ENCODE measurements around the gene KCNT2.

- TF ChIP-seq, protein P1, sequence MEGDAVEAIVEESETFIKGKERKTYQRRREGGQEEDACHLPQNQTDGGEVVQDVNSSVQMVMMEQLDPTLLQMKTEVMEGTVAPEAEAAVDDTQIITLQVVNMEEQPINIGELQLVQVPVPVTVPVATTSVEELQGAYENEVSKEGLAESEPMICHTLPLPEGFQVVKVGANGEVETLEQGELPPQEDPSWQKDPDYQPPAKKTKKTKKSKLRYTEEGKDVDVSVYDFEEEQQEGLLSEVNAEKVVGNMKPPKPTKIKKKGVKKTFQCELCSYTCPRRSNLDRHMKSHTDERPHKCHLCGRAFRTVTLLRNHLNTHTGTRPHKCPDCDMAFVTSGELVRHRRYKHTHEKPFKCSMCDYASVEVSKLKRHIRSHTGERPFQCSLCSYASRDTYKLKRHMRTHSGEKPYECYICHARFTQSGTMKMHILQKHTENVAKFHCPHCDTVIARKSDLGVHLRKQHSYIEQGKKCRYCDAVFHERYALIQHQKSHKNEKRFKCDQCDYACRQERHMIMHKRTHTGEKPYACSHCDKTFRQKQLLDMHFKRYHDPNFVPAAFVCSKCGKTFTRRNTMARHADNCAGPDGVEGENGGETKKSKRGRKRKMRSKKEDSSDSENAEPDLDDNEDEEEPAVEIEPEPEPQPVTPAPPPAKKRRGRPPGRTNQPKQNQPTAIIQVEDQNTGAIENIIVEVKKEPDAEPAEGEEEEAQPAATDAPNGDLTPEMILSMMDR (IDR thresholded peaks at IDR 0.05) = no peak
- no peak for TF ChIP-seq POLR2A (IDR thresholded peaks at IDR 0.05)
These were observed 330.4 kb downstream of the KCNT2 start for GRCh38 chr1:196277860-196278259.

Data from Peyer's patch (tissue), 4 donors.